ENCODE results near the gene ARPC4. TPM values are rescaled to one million over a fixed set of nuclear protein-coding genes. Genes with fewer than 3 reads are reported as not detected.

ARPC4 gene
- polyA plus RNA-seq, 2 of the 4 experiments (the other 2 are of a cell fraction), result 140 to 298 TPM

DNA sequence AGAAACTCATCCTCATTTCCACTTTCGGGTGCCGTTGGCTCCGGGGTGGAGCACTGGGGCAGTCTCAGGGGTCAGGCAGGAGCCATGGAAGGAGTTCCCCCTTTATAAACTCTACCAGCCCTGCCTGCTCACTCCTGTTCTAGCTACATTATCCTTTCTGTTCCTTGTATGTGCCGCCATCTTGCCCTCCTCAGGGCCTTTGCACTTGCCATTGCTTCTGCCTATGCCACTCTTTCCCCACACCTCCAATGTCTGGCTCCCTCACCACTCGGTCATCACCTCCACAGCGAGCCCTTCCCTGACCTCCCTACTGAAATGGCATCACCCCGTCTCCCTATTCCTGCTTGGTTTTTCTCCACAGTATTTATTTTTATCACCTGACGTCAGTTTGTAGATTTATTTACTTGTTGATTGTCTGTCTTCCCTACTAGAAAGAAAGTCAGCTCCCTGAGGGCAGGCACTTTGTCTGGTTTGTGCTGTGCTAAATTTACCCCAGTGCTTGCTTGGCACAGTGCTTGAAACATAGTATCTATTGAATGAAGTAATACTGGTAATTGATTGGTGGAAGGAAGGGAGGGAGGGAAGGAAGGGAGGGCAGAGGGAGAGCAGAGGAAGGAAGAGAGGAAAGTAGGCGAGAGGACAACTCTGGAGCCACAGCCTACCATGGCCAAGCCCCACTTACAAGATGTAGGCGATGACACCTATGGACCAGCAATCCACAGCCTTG, 31.9 kb upstream of the ARPC4 start:
- FAIRE-seq (no peak), DNase-seq (ENCODE audit: low read depth in 1 of 2, low spot score in 1 of 2) (no peak), ATAC-seq (0 out of 6 replicates have a peak, but pooled peaks of 1 of the 2 experiments have one; percentile 17)
- Histone ChIP-seq H3K9me3 (no peaks in the 10 kb centered on the region), H3K4me2 (no peak overlapping the region), H3K27ac (no peak overlapping the region), H3K4me1 (no peaks in the 10 kb centered on the region), H3K4me3 (no peak overlapping the region)
- WGBS (ENCODE audit: missing lambda C conversion rate), result 93% methylated on average over 10 of the region's 10 CpGs
- POLR2A ChIA-PET, result no interaction called here
- TF ChIP-seq, protein P1, sequence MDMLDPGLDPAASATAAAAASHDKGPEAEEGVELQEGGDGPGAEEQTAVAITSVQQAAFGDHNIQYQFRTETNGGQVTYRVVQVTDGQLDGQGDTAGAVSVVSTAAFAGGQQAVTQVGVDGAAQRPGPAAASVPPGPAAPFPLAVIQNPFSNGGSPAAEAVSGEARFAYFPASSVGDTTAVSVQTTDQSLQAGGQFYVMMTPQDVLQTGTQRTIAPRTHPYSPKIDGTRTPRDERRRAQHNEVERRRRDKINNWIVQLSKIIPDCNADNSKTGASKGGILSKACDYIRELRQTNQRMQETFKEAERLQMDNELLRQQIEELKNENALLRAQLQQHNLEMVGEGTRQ (IDR thresholded peaks at IDR 0.05), result no peak
- no peak for TF ChIP-seq NR3C1 (IDR thresholded peaks at IDR 0.05)
- no peak for TF ChIP-seq KDM1A (IDR thresholded peaks at IDR 0.05; ENCODE audit: low read depth)
- TF ChIP-seq RFX5 (IDR thresholded peaks at IDR 0.05), result no peak
- no peak for TF ChIP-seq ESRRA (IDR thresholded peaks at IDR 0.05; ENCODE audit: borderline replicate concordance, low read length)
- TF ChIP-seq HEYL (CRISPR knock-in tag; IDR thresholded peaks at IDR 0.05), result no peak
- CTCF ChIA-PET, result interaction anchor here (1.5 to 3.1 kb wide), 2 partner anchors 28 to 45 kb away, joined by 3 to 8 read pairs; no protein-coding TSS in a partner anchor

DNA sequence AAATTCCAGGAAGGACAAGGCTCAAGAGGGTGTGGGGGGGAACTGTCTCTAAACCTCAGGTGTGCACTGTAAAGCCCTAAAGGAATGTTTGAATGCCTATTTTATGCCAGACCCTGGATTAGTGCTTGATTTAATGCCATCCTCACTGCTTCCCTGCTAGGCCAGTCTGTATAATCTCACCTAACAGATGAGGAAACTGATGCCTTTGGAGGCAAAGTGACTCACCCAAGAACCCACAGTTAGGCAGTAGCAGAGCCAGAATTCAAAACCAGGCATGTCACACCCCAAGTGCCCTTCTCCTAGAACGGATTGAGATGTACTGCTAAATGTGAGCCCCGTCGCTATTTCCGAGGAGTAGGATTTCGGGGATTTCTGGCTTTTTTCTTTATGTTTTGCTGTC, 31.0 kb upstream of the ARPC4 start:
- CTCF ChIA-PET, result interaction anchor here (1.3 to 1.5 kb wide), 2 partner anchors 29 to 185 kb away, joined by 3 to 4 read pairs; no protein-coding TSS in a partner anchor

More for the DNA sequence above, 31.0 kb upstream of the ARPC4 start:
- Histone ChIP-seq H3K4me1 (no peaks in the 10 kb centered on the region), H3K4me2 (no peak overlapping the region), H3K9me3 (no peaks in the 10 kb centered on the region), H3K27ac (no peak overlapping the region), H3K4me3 (no peak overlapping the region)
- DNase-seq (ENCODE audit: low read depth in 1 of 2, low spot score in 1 of 2), result no peak
- TF ChIP-seq TFCP2L1 (CRISPR knock-in tag; IDR thresholded peaks at IDR 0.05), result no peak
- TF ChIP-seq, protein P1 (IDR thresholded peaks at IDR 0.05), result no peak
- TF ChIP-seq RCOR1 (IDR thresholded peaks at IDR 0.05; ENCODE audit: low read depth, low read length), result no peak
- TF ChIP-seq NPAS2 (CRISPR knock-in tag; IDR thresholded peaks at IDR 0.05; ENCODE audit: borderline replicate concordance), result no peak
- TF ChIP-seq SREBF2 (IDR thresholded peaks at IDR 0.05), result no peak
- no peak for TF ChIP-seq MYC (IDR thresholded peaks at IDR 0.05; ENCODE audit: borderline replicate concordance, low read length)
- TF ChIP-seq EHMT2 (IDR thresholded peaks at IDR 0.05; ENCODE audit: low read depth), result no peak
- no peak for TF ChIP-seq JUNB (IDR thresholded peaks at IDR 0.05)
- TF ChIP-seq, protein P2, sequence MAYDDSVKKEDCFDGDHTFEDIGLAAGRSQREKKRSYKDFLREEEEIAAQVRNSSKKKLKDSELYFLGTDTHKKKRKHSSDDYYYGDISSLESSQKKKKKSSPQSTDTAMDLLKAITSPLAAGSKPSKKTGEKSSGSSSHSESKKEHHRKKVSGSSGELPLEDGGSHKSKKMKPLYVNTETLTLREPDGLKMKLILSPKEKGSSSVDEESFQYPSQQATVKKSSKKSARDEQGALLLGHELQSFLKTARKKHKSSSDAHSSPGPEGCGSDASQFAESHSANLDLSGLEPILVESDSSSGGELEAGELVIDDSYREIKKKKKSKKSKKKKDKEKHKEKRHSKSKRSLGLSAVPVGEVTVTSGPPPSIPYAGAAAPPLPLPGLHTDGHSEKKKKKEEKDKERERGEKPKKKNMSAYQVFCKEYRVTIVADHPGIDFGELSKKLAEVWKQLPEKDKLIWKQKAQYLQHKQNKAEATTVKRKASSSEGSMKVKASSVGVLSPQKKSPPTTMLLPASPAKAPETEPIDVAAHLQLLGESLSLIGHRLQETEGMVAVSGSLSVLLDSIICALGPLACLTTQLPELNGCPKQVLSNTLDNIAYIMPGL (CRISPR knock-in tag; IDR thresholded peaks at IDR 0.05; ENCODE audit: borderline replicate concordance), result no peak
- TF ChIP-seq, protein P3, sequence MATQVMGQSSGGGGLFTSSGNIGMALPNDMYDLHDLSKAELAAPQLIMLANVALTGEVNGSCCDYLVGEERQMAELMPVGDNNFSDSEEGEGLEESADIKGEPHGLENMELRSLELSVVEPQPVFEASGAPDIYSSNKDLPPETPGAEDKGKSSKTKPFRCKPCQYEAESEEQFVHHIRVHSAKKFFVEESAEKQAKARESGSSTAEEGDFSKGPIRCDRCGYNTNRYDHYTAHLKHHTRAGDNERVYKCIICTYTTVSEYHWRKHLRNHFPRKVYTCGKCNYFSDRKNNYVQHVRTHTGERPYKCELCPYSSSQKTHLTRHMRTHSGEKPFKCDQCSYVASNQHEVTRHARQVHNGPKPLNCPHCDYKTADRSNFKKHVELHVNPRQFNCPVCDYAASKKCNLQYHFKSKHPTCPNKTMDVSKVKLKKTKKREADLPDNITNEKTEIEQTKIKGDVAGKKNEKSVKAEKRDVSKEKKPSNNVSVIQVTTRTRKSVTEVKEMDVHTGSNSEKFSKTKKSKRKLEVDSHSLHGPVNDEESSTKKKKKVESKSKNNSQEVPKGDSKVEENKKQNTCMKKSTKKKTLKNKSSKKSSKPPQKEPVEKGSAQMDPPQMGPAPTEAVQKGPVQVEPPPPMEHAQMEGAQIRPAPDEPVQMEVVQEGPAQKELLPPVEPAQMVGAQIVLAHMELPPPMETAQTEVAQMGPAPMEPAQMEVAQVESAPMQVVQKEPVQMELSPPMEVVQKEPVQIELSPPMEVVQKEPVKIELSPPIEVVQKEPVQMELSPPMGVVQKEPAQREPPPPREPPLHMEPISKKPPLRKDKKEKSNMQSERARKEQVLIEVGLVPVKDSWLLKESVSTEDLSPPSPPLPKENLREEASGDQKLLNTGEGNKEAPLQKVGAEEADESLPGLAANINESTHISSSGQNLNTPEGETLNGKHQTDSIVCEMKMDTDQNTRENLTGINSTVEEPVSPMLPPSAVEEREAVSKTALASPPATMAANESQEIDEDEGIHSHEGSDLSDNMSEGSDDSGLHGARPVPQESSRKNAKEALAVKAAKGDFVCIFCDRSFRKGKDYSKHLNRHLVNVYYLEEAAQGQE (IDR thresholded peaks at IDR 0.05), result no peak
- TF ChIP-seq, protein P4, sequence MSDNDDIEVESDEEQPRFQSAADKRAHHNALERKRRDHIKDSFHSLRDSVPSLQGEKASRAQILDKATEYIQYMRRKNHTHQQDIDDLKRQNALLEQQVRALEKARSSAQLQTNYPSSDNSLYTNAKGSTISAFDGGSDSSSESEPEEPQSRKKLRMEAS (IDR thresholded peaks at IDR 0.05), result no peak
- no peak for TF ChIP-seq RARB (CRISPR knock-in tag; IDR thresholded peaks at IDR 0.05)
- TF ChIP-seq, protein P5, sequence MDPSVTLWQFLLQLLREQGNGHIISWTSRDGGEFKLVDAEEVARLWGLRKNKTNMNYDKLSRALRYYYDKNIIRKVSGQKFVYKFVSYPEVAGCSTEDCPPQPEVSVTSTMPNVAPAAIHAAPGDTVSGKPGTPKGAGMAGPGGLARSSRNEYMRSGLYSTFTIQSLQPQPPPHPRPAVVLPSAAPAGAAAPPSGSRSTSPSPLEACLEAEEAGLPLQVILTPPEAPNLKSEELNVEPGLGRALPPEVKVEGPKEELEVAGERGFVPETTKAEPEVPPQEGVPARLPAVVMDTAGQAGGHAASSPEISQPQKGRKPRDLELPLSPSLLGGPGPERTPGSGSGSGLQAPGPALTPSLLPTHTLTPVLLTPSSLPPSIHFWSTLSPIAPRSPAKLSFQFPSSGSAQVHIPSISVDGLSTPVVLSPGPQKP (IDR thresholded peaks at IDR 0.05; ENCODE audit: low read depth, low read length), result no peak
- no peak for TF ChIP-seq FOSL2 (IDR thresholded peaks at IDR 0.05)
- TF ChIP-seq FOSL2 (CRISPR knock-in tag; IDR thresholded peaks at IDR 0.05), result no peak
- TF ChIP-seq SMC3 (IDR thresholded peaks at IDR 0.05), result no peak
- TF ChIP-seq MAZ (IDR thresholded peaks at IDR 0.05; ENCODE audit: borderline replicate concordance, low read depth, low read length), result no peak
- WGBS (ENCODE audit: missing lambda C conversion rate), result 93% methylated on average over 5 of the region's 5 CpGs
- FAIRE-seq, result no peak
- POLR2A ChIA-PET, result no interaction called here
- no peak for ATAC-seq

Data from A549 (cell line).